Lower leg skin (tissue), 3 donors: Measurements from ENCODE around the gene DNAJC10.

Experiments used
- CTCF ChIP-seq, 3 donors: fragments of 450-650 bp; IDR thresholded peaks; one replicate each; pipeline ENCODE4 v1.5.1; 2016; ENCODE audit warnings: antibody characterized with exemption in 3 of 3, mild to moderate bottlenecking in 3 of 3, moderate library complexity in 2 of 3
- POLR2A ChIP-seq, 2 donors: fragments of 450-650 bp; IDR thresholded peaks; one replicate each; pipeline ENCODE4 v1.6.1; 2016 to 2017; ENCODE audit warnings: antibody characterized with exemption in 2 of 2, mild to moderate bottlenecking in 1 of 2, moderate library complexity in 1 of 2

DNA sequence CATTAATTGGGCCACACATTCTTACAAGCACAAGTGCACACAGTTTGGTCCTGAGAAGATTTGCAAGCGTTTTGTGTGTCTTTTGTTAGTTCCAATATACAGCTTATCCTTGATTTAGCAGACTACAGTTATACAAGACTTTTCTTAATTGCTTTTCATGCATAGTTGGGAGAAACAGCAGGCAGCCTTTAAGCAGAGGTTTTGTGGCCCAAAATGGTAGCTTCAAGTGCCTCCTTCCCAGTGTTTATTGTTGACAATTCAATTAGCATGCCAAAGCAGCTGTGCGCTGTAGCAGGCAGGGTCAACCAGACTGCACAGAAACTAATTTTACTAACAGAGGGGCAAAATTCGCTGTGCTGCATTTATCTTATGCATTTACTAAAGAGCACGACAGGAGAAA lies 102.9 kb downstream of the DNAJC10 start:
- TF ChIP-seq CTCF (IDR thresholded peaks at IDR 0.05) (no peak), POLR2A (IDR thresholded peaks at IDR 0.05) (no peak)
